B cell (primary cell): ENCODE data around the gene AFF3.

Source experiments
- CTCF ChIP-seq: fragments of 200-600 bp; IDR thresholded peaks from one replicate; pipeline ENCODE4 v1.8.0; 2022; ENCODE audit warnings: antibody characterized with exemption, mild to moderate bottlenecking
- EZH2 ChIP-seq: IDR thresholded peaks from 2 replicates; pipeline ENCODE4 v1.6.1; 2012; ENCODE audit warnings: borderline replicate concordance, low read depth, mild to moderate bottlenecking, moderate library complexity, low read length; ENCODE audit not compliant: insufficient read depth, poor library complexity, severe bottlenecking

- no peak for TF ChIP-seq CTCF
- TF ChIP-seq EZH2 = no peak
These were observed 320.8 kb downstream of the AFF3 start for GRCh38 chr2:99821572-99821971.
